ENCODE data around the gene SP140.
"Not testable (repeated sequence)": the region's sequence is repeated elsewhere in the genome, so short reads cannot be mapped to it uniquely, and the experiment has no call there.

The SP140 gene

DNA sequence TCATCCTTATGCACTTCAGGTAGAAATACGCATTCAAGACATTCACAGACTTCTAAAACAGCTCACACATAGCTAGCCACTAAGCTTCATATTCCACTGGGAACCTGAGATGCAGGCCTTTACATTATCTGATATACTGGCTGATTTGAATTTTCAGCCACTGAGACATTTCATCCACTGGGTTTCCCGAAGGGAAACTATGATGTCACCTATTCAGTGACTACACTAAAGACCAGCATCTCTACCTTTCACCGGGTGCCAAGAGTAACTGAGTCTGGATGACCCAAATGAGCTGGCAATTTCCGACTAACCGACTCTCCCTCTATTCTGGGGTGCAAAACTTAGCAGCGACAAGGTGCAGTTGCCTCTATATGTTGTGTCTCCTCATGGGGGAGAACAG, 69.7 kb downstream of the SP140 start:
- TF ChIP-seq, protein P1, sequence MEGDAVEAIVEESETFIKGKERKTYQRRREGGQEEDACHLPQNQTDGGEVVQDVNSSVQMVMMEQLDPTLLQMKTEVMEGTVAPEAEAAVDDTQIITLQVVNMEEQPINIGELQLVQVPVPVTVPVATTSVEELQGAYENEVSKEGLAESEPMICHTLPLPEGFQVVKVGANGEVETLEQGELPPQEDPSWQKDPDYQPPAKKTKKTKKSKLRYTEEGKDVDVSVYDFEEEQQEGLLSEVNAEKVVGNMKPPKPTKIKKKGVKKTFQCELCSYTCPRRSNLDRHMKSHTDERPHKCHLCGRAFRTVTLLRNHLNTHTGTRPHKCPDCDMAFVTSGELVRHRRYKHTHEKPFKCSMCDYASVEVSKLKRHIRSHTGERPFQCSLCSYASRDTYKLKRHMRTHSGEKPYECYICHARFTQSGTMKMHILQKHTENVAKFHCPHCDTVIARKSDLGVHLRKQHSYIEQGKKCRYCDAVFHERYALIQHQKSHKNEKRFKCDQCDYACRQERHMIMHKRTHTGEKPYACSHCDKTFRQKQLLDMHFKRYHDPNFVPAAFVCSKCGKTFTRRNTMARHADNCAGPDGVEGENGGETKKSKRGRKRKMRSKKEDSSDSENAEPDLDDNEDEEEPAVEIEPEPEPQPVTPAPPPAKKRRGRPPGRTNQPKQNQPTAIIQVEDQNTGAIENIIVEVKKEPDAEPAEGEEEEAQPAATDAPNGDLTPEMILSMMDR (IDR thresholded peaks at IDR 0.05; ENCODE audit: extremely low read depth, missing control alignments) = no peak

DNA sequence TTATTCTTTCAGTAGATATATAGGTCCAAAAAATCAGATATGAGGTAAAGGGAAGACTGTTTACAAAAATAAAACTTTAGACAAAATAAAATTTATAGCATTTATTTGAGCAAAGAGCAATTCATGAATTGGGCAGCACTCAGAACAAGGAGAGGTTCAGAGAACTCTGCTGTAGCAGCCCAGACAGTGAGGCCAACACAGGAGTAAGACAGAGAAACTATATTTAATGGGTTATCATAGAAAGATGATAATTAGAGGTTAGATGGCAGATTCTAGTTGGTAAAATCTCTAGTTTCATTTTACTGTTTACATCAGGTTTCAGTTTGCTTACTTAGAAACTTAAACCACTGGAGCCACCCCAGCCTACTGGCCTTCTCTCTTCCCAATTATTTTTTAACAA, 71.4 kb downstream of the SP140 start:
- no peak for DNase-seq (ENCODE audit: low spot score)
- TF ChIP-seq, protein P1 (IDR thresholded peaks at IDR 0.05; ENCODE audit: extremely low read depth, missing control alignments) = no peak

More for the DNA sequence above, 69.7 kb downstream of the SP140 start:
- no peak for DNase-seq (ENCODE audit: low spot score)

GRCh38 chr2:230299618-230300017, 74.1 kb downstream of the SP140 start:
- TF ChIP-seq, protein P1 (IDR thresholded peaks at IDR 0.05; ENCODE audit: extremely low read depth, missing control alignments) = no peak
- no peak for DNase-seq (ENCODE audit: low spot score)

GRCh38 chr2:230305416-230306275, 80.1 kb downstream of the SP140 start:
- TF ChIP-seq, protein P1 (IDR thresholded peaks at IDR 0.05; ENCODE audit: extremely low read depth, missing control alignments) = no peak
- no peak for DNase-seq (ENCODE audit: low spot score)

DNA sequence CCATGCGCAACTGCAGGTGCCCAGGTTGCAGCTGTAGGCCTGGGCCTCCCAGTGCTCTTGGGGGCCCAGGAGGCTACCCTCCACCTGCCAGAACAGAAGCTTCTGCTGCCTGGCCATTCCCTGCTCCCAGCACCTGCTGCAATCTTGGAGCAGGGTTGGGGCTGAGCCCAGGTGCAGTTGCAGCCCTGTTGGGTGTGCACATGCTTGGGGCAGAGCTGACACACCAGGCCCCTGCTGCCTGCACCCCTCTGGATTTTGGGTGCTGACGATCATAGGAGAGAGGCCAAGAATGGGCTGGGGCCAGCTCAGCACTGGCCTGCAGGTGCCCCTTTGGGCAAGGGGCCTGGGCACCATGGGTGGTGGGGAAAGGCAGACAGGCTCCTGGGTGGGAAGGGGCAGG, 80.9 kb downstream of the SP140 start:
- no peak for DNase-seq (ENCODE audit: low spot score)
- TF ChIP-seq, protein P1 (IDR thresholded peaks at IDR 0.05; ENCODE audit: extremely low read depth, missing control alignments) = no peak

- DNase-seq (ENCODE audit: low spot score) = no peak
- TF ChIP-seq, protein P1 (IDR thresholded peaks at IDR 0.05; ENCODE audit: extremely low read depth, missing control alignments) = no peak
These were observed 81.9 kb downstream of the SP140 start for GRCh38 chr2:230307485-230307884.

- TF ChIP-seq, protein P1 (IDR thresholded peaks at IDR 0.05; ENCODE audit: extremely low read depth, missing control alignments) = no peak
- DNase-seq (ENCODE audit: low spot score) = no peak
These were observed 83.0 kb downstream of the SP140 start for GRCh38 chr2:230308402-230309000.

DNA sequence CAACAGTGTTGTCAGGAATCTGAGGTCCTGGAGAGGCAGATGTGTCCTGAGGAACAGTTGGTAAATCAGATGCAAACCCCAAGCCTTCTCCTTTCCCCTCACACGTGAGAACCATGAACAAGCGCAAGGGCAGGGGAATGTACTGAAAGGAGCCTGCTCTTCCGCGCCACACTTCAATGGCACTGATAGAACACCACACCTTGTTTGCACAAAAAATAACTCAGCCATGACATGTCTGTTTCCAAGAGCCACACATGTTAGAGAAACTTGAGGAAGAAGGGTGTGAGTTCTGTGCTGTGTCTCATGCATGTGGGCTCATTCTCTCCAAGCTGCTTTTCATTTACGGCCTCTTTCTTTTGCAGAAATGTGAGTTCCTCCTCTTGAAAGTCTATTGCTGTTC, 85.3 kb downstream of the SP140 start:
- not testable (repeated sequence) for DNase-seq (ENCODE audit: low spot score)

DNA sequence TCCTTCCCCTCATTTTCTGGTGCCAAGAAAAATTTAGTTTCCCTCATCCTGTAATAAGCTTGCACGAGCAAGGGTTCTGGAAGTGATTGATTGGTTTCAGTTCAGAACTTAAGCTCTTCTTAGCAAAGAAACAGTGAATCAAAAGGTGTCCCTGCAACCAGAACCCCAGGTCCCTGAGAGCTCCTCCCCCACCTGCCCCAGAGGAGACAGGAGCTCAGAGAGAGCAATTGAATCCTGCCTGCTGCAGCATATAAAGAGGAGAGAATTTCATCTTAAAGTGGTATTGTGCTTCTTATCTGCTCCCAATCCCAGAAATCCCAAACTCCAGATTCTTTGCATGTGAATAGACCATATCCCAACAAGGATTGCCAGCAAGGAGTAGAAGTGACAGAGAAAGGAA, 86.1 kb downstream of the SP140 start:
- DNase-seq (ENCODE audit: low spot score) = not testable (repeated sequence)

Measured in GM20000 (cell line).